Kidney epithelial cell (primary cell): ENCODE results near the gene MGLL. TPM values are rescaled to one million over a fixed set of nuclear protein-coding genes. Genes with fewer than 3 reads are reported as not detected.

Experiments
- DNase-seq: peaks from one replicate; pipeline ENCODE4 v3.0.0-alpha.2; 2010; ENCODE audit warnings: low read depth
- H3K27me3 ChIP-seq: 2 replicates; pipeline ENCODE4 v1.6.0; 2011; ENCODE audit warnings: low read length; ENCODE audit not compliant: control insufficient read depth, insufficient read depth
- H3K36me3 ChIP-seq: 2 replicates; pipeline ENCODE4 v1.5.1; 2011; ENCODE audit warnings: low read length; ENCODE audit not compliant: control insufficient read depth, insufficient read depth
- H3K4me3 ChIP-seq: 2 replicates; pipeline ENCODE4 v1.5.1; 2011; ENCODE audit warnings: low read depth, mild to moderate bottlenecking, control low read depth, low read length
- CTCF ChIP-seq: IDR thresholded peaks from 2 replicates; pipeline ENCODE4 v1.5.1; 2011; ENCODE audit warnings: mild to moderate bottlenecking, moderate library complexity, low read length, control low read depth, inconsistent platforms; ENCODE audit not compliant: insufficient read depth, poor library complexity, severe bottlenecking
- total RNA-seq: library from RNA; depleted of rRNA; stranded (reverse); fragments of >200 nt; gene quantifications from 2 replicates; pipeline ENCODE4 v1.2.3, GENCODE V29; 2015

Gene MGLL
- total RNA-seq, 1 donor from 2014 or later: 71.8 TPM

GRCh38 chr3:127769284-127770081 is 52.8 kb downstream of the MGLL start:
- Histone ChIP-seq H3K4me3 (no peak overlapping the region), H3K36me3 (no peaks in the 10 kb centered on the region), H3K27me3 (no peaks in the 10 kb centered on the region)
- no peak for TF ChIP-seq CTCF
- DNase-seq: no peak

- no peak for TF ChIP-seq CTCF
- Histone ChIP-seq H3K4me3 (no peak overlapping the region), H3K27me3 (no peaks in the 10 kb centered on the region), H3K36me3 (no peaks in the 10 kb centered on the region)
- DNase-seq: peak; percentile 94
Observed at GRCh38 chr3:127768346-127769008, 53.8 kb downstream of the MGLL start.

- Histone ChIP-seq H3K4me3 (no peak overlapping the region), H3K27me3 (no peaks in the 10 kb centered on the region), H3K36me3 (no peaks in the 10 kb centered on the region)
- no peak for TF ChIP-seq CTCF
- DNase-seq: no peak
Observed at GRCh38 chr3:127767126-127767525, 55.2 kb downstream of the MGLL start.

GRCh38 chr3:127765735-127766134 is 56.6 kb downstream of the MGLL start:
- Histone ChIP-seq H3K36me3 (no peaks in the 10 kb centered on the region), H3K4me3 (no peak overlapping the region), H3K27me3 (no peaks in the 10 kb centered on the region)
- TF ChIP-seq CTCF: no peak
- DNase-seq: no peak

GRCh38 chr3:127764841-127765362 is 57.4 kb downstream of the MGLL start:
- DNase-seq: no peak
- H3K36me3 ChIP-seq: no peaks in the 10 kb centered on the region
- H3K27me3 ChIP-seq: no peaks in the 10 kb centered on the region
- TF ChIP-seq CTCF: no peak
- H3K4me3 ChIP-seq: no peak overlapping the region

- no peak for DNase-seq
- Histone ChIP-seq H3K27me3 (no peaks in the 10 kb centered on the region), H3K4me3 (no peak overlapping the region), H3K36me3 (no peaks in the 10 kb centered on the region)
- TF ChIP-seq CTCF: no peak
Observed at GRCh38 chr3:127764301-127764700, 58.0 kb downstream of the MGLL start.
